SK-N-SH treated with all-trans-retinoic acid at 6 μM for 48 hours (cell line): ENCODE measurements around the gene FHOD3.
"Not testable (repeated sequence)": the region's sequence is repeated elsewhere in the genome, so short reads cannot be mapped to it uniquely, and the experiment has no call there.

Source experiments
- ATAC-seq: fragments of 200-7000 bp; cut with Tn5 transposase; 3 replicates; pipeline ENCODE4 v1.9.1; 2020; ENCODE audit warnings: mild to moderate bottlenecking, moderate library complexity
- BACH2 ChIP-seq: fragments of 250-450 bp; sonication (Bioruptor Pico); IDR thresholded peaks from 2 replicates; pipeline ENCODE4 v1.9.0; 2021; ENCODE audit warnings: mild to moderate bottlenecking, borderline replicate concordance
- CSDC2 ChIP-seq: fragments of 250-450 bp; sonication (Bioruptor Pico); IDR thresholded peaks from 2 replicates; pipeline ENCODE4 v1.5.0; 2020; ENCODE audit warnings: mild to moderate bottlenecking, moderate library complexity
- ESRRG ChIP-seq: fragments of 250-450 bp; sonication (Bioruptor Pico); IDR thresholded peaks from 2 replicates; pipeline ENCODE4 v1.6.1; 2021; ENCODE audit warnings: mild to moderate bottlenecking
- ISL1 ChIP-seq: fragments of 250-450 bp; sonication (Bioruptor Pico); IDR thresholded peaks from 2 replicates; pipeline ENCODE4 v2.1.2; 2022; ENCODE audit warnings: mild to moderate bottlenecking, moderate library complexity
- OSR1 ChIP-seq: fragments of 250-450 bp; sonication (Bioruptor Pico); IDR thresholded peaks from 2 replicates; pipeline ENCODE4 v1.8.0; 2022; ENCODE audit warnings: moderate library complexity, mild to moderate bottlenecking, inconsistent platforms
- PPARA ChIP-seq: fragments of 250-450 bp; sonication (Bioruptor Pico); IDR thresholded peaks from 2 replicates; pipeline ENCODE4 v1.5.0; 2020; ENCODE audit warnings: mild to moderate bottlenecking, borderline replicate concordance
- RARB ChIP-seq: fragments of 250-450 bp; sonication (Bioruptor Pico); IDR thresholded peaks from 2 replicates; pipeline ENCODE4 v1.8.0; 2021; ENCODE audit warnings: mild to moderate bottlenecking, moderate library complexity
- SNAI2 ChIP-seq: fragments of 250-450 bp; sonication (Bioruptor Pico); IDR thresholded peaks from 2 replicates; pipeline ENCODE4 v1.5.0; 2020; ENCODE audit warnings: mild to moderate bottlenecking, moderate library complexity
- TCF4 ChIP-seq: fragments of 250-450 bp; sonication (Bioruptor Pico); IDR thresholded peaks from 2 replicates; pipeline ENCODE4 v1.8.0; 2021; ENCODE audit warnings: mild to moderate bottlenecking, moderate library complexity, borderline replicate concordance
- TOX ChIP-seq: fragments of 250-450 bp; sonication (Bioruptor Pico); IDR thresholded peaks from 2 replicates; pipeline ENCODE4 v1.8.0; 2021; ENCODE audit warnings: mild to moderate bottlenecking, moderate library complexity, borderline replicate concordance
- ZC3H10 ChIP-seq: fragments of 250-450 bp; sonication (Bioruptor Pico); IDR thresholded peaks from 2 replicates; pipeline ENCODE4 v1.5.1; 2021; ENCODE audit warnings: mild to moderate bottlenecking, moderate library complexity
- ZFP3 ChIP-seq: fragments of 250-450 bp; sonication (Bioruptor Pico); IDR thresholded peaks from 2 replicates; pipeline ENCODE4 v1.5.0; 2020; ENCODE audit warnings: mild to moderate bottlenecking, moderate library complexity
- ZNF565 ChIP-seq: fragments of 450-650 bp; formaldehyde crosslinking; conservative IDR thresholded peaks from 2 replicates; pipeline ENCODE4 v1.5.0; 2020; ENCODE audit warnings: low read depth, mild to moderate bottlenecking, moderate library complexity
- ZNF70 ChIP-seq: fragments of 450-650 bp; formaldehyde crosslinking; IDR thresholded peaks from 2 replicates; pipeline ENCODE4 v1.5.0; 2020; ENCODE audit warnings: mild to moderate bottlenecking, moderate library complexity
- ZNF8 ChIP-seq: fragments of 450-650 bp; formaldehyde crosslinking; IDR thresholded peaks from 2 replicates; pipeline ENCODE4 v1.5.0; 2020; ENCODE audit warnings: mild to moderate bottlenecking, moderate library complexity
- TF ChIP-seq, protein P1 (sequence below): fragments of 250-450 bp; sonication (Bioruptor Pico); IDR thresholded peaks from 2 replicates; pipeline ENCODE4 v1.5.1; 2020; ENCODE audit warnings: low read depth, mild to moderate bottlenecking, moderate library complexity
- TF ChIP-seq, protein P2 (sequence below): fragments of 250-450 bp; sonication (Bioruptor Pico); IDR thresholded peaks from 2 replicates; pipeline ENCODE4 v1.8.0; 2020; ENCODE audit warnings: mild to moderate bottlenecking, moderate library complexity, borderline replicate concordance
- TF ChIP-seq, protein P3 (sequence below): fragments of 250-450 bp; sonication (Bioruptor Pico); IDR thresholded peaks from 2 replicates; pipeline ENCODE4 v1.5.0; 2020; ENCODE audit warnings: mild to moderate bottlenecking, moderate library complexity
- TF ChIP-seq, protein P4 (sequence below): fragments of 250-450 bp; sonication (Bioruptor Pico); IDR thresholded peaks from 2 replicates; pipeline ENCODE4 v1.8.0; 2021; ENCODE audit warnings: low read depth, mild to moderate bottlenecking, moderate library complexity, borderline replicate concordance
- TF ChIP-seq, protein P5 (sequence below): fragments of 250-450 bp; sonication (Bioruptor Pico); IDR thresholded peaks from 2 replicates; pipeline ENCODE4 v1.5.1; 2021; ENCODE audit warnings: mild to moderate bottlenecking, moderate library complexity

FHOD3 gene

DNA sequence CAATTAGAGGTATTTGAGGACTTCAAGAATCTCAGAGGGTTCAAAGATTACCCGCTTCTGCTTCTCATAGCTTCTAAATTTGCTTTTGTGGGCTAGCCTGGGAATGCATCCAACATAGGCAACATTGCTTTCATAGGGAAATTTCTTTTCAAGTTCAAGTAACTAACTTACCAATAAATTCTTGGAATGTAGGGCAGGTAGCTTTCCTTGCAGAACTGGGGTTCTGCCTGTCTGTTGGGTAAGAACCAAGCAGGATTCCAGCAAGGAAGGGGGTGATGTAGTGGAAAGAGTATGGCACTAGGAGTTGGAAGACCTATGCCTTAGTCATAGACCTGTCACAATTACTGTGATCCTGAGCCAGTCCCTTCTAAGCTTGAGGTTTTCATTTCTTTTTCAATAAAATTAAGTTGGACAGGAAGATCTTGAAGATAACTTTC lies 164.1 kb downstream of the FHOD3 start:
- ATAC-seq: peak; percentile 73
- TF ChIP-seq PPARA (CRISPR knock-in tag) (no peak), ZFP3 (CRISPR knock-in tag) (no peak), OSR1 (CRISPR knock-in tag) (no peak), RARB (CRISPR knock-in tag) (no peak), TOX (CRISPR knock-in tag) (no peak), BACH2 (CRISPR knock-in tag) (no peak), ZC3H10 (no peak), ZNF8 (CRISPR knock-in tag) (no peak), TCF4 (CRISPR knock-in tag) (no peak)
- TF ChIP-seq, protein P1, sequence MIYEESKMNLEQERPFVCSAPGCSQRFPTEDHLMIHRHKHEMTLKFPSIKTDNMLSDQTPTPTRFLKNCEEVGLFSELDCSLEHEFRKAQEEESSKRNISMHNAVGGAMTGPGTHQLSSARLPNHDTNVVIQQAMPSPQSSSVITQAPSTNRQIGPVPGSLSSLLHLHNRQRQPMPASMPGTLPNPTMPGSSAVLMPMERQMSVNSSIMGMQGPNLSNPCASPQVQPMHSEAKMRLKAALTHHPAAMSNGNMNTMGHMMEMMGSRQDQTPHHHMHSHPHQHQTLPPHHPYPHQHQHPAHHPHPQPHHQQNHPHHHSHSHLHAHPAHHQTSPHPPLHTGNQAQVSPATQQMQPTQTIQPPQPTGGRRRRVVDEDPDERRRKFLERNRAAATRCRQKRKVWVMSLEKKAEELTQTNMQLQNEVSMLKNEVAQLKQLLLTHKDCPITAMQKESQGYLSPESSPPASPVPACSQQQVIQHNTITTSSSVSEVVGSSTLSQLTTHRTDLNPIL: no peak
- TF ChIP-seq, protein P2, sequence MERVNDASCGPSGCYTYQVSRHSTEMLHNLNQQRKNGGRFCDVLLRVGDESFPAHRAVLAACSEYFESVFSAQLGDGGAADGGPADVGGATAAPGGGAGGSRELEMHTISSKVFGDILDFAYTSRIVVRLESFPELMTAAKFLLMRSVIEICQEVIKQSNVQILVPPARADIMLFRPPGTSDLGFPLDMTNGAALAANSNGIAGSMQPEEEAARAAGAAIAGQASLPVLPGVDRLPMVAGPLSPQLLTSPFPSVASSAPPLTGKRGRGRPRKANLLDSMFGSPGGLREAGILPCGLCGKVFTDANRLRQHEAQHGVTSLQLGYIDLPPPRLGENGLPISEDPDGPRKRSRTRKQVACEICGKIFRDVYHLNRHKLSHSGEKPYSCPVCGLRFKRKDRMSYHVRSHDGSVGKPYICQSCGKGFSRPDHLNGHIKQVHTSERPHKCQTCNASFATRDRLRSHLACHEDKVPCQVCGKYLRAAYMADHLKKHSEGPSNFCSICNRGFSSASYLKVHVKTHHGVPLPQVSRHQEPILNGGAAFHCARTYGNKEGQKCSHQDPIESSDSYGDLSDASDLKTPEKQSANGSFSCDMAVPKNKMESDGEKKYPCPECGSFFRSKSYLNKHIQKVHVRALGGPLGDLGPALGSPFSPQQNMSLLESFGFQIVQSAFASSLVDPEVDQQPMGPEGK (CRISPR knock-in tag): no peak
- TF ChIP-seq, protein P3, sequence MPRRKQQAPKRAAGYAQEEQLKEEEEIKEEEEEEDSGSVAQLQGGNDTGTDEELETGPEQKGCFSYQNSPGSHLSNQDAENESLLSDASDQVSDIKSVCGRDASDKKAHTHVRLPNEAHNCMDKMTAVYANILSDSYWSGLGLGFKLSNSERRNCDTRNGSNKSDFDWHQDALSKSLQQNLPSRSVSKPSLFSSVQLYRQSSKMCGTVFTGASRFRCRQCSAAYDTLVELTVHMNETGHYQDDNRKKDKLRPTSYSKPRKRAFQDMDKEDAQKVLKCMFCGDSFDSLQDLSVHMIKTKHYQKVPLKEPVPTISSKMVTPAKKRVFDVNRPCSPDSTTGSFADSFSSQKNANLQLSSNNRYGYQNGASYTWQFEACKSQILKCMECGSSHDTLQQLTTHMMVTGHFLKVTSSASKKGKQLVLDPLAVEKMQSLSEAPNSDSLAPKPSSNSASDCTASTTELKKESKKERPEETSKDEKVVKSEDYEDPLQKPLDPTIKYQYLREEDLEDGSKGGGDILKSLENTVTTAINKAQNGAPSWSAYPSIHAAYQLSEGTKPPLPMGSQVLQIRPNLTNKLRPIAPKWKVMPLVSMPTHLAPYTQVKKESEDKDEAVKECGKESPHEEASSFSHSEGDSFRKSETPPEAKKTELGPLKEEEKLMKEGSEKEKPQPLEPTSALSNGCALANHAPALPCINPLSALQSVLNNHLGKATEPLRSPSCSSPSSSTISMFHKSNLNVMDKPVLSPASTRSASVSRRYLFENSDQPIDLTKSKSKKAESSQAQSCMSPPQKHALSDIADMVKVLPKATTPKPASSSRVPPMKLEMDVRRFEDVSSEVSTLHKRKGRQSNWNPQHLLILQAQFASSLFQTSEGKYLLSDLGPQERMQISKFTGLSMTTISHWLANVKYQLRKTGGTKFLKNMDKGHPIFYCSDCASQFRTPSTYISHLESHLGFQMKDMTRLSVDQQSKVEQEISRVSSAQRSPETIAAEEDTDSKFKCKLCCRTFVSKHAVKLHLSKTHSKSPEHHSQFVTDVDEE (CRISPR knock-in tag): no peak

DNA sequence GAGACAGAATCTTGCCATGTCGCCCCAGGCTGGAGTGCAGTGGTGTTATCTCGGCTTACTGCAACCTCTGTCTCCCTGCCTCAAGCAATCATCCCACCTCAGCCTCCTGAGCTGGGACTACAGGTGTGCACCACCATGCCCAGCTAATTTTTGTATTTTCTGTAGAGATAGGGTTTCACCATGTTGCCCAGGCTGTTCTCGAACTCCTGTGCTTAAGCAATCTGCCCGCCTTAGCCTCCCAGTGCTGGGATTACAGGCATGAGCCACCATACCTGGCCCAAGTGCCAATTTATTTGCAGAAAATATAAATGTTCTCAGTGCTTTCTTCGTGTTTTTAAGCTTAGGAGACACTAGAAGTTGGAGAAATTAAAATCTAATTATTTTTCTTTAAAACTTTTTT lies 166.0 kb downstream of the FHOD3 start:
- ATAC-seq: not testable (repeated sequence)

DNA sequence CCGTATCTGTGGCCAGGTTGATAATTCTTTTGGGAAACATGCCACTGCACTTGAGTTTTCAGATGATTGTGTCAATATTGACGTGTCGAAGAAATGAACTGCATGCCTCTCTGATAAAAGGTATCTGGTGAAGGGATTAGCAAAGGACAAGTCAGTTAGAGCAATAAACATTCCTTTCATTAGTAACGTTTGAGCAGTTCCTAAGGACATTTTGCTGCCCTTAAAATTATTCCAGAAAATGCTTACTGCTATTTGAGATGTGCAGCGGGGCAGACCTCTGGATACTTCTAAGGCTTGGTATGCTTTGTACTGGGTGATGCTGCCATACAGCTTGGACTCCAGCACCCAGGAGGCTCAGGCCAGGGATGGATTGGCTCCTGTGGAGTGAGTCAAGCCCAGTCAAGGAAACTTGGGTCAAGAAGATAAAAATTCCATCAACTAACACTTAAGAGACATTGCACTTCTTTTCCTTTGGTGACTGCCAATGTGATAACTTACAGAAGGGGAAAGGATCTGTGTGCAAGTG lies 166.7 kb downstream of the FHOD3 start:
- no peak; the same call in 2 of the 3 replicates for ATAC-seq
- TF ChIP-seq, protein P4, sequence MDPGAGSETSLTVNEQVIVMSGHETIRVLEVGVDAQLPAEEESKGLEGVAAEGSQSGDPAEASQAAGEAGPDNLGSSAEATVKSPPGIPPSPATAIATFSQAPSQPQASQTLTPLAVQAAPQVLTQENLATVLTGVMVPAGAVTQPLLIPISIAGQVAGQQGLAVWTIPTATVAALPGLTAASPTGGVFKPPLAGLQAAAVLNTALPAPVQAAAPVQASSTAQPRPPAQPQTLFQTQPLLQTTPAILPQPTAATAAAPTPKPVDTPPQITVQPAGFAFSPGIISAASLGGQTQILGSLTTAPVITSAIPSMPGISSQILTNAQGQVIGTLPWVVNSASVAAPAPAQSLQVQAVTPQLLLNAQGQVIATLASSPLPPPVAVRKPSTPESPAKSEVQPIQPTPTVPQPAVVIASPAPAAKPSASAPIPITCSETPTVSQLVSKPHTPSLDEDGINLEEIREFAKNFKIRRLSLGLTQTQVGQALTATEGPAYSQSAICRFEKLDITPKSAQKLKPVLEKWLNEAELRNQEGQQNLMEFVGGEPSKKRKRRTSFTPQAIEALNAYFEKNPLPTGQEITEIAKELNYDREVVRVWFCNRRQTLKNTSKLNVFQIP: no peak
- TF ChIP-seq TOX (CRISPR knock-in tag) (no peak), PPARA (CRISPR knock-in tag) (no peak), ZNF565 (CRISPR knock-in tag) (no peak)

DNA sequence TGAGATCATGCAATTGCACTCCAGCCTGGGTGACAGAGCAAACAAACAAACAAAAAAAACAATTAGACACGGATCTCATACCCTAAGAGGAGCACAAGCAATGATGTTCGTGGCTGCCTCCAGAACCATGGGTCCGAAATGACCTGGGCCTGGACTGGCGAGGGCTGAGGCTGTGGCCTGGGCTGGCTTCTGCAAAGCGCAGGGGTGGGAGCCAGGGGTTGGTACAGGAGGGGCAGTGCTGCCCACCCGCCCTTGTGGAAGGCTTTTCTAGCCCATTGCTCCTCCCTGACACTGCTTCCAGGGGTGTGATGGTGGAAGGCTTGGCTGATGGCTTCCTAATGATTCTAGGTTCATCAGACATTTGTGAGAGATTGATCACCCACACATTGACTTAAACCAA lies 167.8 kb downstream of the FHOD3 start:
- ATAC-seq: no peak
- TF ChIP-seq ZNF565 (CRISPR knock-in tag) (no peak), ZNF8 (CRISPR knock-in tag) (no peak), PPARA (CRISPR knock-in tag) (no peak), OSR1 (CRISPR knock-in tag) (no peak), SNAI2 (CRISPR knock-in tag) (no peak), CSDC2 (no peak), BACH2 (CRISPR knock-in tag) (no peak), ISL1 (CRISPR knock-in tag) (no peak), RARB (CRISPR knock-in tag) (no peak), ZNF70 (CRISPR knock-in tag) (no peak), TOX (CRISPR knock-in tag) (no peak), ESRRG (CRISPR knock-in tag) (no peak), ZC3H10 (no peak), ZFP3 (CRISPR knock-in tag) (no peak)
- TF ChIP-seq, protein P3 (CRISPR knock-in tag): no peak
- TF ChIP-seq, protein P2 (CRISPR knock-in tag): no peak
- TF ChIP-seq, protein P5, sequence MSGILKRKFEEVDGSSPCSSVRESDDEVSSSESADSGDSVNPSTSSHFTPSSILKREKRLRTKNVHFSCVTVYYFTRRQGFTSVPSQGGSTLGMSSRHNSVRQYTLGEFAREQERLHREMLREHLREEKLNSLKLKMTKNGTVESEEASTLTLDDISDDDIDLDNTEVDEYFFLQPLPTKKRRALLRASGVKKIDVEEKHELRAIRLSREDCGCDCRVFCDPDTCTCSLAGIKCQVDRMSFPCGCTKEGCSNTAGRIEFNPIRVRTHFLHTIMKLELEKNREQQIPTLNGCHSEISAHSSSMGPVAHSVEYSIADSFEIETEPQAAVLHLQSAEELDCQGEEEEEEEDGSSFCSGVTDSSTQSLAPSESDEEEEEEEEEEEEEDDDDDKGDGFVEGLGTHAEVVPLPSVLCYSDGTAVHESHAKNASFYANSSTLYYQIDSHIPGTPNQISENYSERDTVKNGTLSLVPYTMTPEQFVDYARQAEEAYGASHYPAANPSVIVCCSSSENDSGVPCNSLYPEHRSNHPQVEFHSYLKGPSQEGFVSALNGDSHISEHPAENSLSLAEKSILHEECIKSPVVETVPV (CRISPR knock-in tag): no peak
